Measurements from ENCODE around the gene RNF115. TPM values are rescaled to one million over a fixed set of nuclear protein-coding genes. Genes with fewer than 3 reads are reported as not detected.

Gene RNF115
- total and polyA plus RNA-seq, 2 of the 13 experiments (the other 11 are each of a cell fraction or from before 2014, with no cell fraction given): 6.0 to 10.1 TPM

DNA sequence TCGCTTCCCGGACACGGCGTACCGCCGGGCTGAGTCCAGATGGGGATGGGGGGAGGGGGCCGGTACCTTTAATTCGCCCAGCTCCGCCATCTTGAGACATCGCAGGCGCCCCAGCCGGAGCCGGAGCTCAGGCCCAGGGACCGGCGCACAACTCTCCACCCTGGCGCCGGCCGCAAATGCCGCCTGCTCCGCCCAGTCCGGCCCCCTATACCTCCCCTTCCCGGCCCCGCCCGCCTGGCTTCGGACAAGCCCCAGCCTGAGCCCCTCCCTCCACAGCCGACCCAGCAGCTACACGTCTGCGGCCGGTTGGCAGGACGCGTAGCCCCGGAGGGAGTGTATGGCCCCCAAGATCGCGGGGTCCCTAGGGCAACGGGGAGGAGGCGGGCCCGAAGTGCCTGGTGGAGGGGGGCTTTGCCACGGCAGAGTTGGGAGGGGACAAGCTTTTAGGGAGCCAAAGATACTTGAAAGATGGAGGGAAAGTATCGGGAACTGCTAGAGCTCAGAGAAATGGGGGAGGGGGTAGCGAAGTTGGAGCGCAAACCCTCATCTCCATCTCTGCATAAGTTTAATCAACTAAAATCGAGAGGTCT is 35.1 kb upstream of the RNF115 start, which contains the start of gene PIAS3 (continued):
- no peak for TF ChIP-seq E2F2 (CRISPR knock-in tag; IDR thresholded peaks at IDR 0.05; ENCODE audit: borderline replicate concordance)
- TF ChIP-seq ZNF382 (CRISPR knock-in tag; IDR thresholded peaks at IDR 0.05; ENCODE audit: borderline replicate concordance): no peak
- TF ChIP-seq ZSCAN31 (CRISPR knock-in tag; IDR thresholded peaks at IDR 0.05; ENCODE audit: low read depth): no peak; the same call in 1 of the 2 replicates
- peak; percentile 94 for TF ChIP-seq YY1 (IDR thresholded peaks at IDR 0.05; ENCODE audit: insufficient read depth, insufficient replicate concordance, low read depth, low read length)
- no peak for TF ChIP-seq KDM1A (CRISPR knock-in tag; IDR thresholded peaks at IDR 0.05)
- TF ChIP-seq ZNF451 (CRISPR knock-in tag; IDR thresholded peaks at IDR 0.05): no peak
- TF ChIP-seq REXO4 (CRISPR knock-in tag; IDR thresholded peaks at IDR 0.05; ENCODE audit: borderline replicate concordance): no peak
- 0 out of 2 replicates have a peak, but pooled peaks have one; percentile 16 for TF ChIP-seq ZBTB4 (CRISPR knock-in tag; IDR thresholded peaks at IDR 0.05; ENCODE audit: borderline replicate concordance)
- TF ChIP-seq SMAD3 (CRISPR knock-in tag; IDR thresholded peaks at IDR 0.05): 0 out of 2 replicates have a peak, but pooled peaks have one; percentile 32
- TF ChIP-seq HNRNPK (IDR thresholded peaks at IDR 0.05; ENCODE audit: low read depth, low read length, poor library complexity, severe bottlenecking): peak; percentile 89
- TF ChIP-seq YEATS4 (CRISPR knock-in tag; IDR thresholded peaks at IDR 0.05; ENCODE audit: borderline replicate concordance): peak; percentile 31; the same call in 1 of the 2 replicates
- no peak for TF ChIP-seq SRSF4 (IDR thresholded peaks at IDR 0.05; ENCODE audit: low read depth, low read length, poor library complexity, severe bottlenecking)
- TF ChIP-seq ZBTB1 (CRISPR knock-in tag; IDR thresholded peaks at IDR 0.05; ENCODE audit: borderline replicate concordance): no peak
- TF ChIP-seq MYPOP (CRISPR knock-in tag; IDR thresholded peaks at IDR 0.05): peak; percentile 58; the same call in 1 of the 2 replicates
- no peak for TF ChIP-seq ZNF740 (CRISPR knock-in tag; IDR thresholded peaks at IDR 0.05)
- 0 out of 2 replicates have a peak, but pooled peaks have one; percentile 18 for TF ChIP-seq ZNF704 (CRISPR knock-in tag; IDR thresholded peaks at IDR 0.05; ENCODE audit: borderline replicate concordance)
- TF ChIP-seq, protein P1, sequence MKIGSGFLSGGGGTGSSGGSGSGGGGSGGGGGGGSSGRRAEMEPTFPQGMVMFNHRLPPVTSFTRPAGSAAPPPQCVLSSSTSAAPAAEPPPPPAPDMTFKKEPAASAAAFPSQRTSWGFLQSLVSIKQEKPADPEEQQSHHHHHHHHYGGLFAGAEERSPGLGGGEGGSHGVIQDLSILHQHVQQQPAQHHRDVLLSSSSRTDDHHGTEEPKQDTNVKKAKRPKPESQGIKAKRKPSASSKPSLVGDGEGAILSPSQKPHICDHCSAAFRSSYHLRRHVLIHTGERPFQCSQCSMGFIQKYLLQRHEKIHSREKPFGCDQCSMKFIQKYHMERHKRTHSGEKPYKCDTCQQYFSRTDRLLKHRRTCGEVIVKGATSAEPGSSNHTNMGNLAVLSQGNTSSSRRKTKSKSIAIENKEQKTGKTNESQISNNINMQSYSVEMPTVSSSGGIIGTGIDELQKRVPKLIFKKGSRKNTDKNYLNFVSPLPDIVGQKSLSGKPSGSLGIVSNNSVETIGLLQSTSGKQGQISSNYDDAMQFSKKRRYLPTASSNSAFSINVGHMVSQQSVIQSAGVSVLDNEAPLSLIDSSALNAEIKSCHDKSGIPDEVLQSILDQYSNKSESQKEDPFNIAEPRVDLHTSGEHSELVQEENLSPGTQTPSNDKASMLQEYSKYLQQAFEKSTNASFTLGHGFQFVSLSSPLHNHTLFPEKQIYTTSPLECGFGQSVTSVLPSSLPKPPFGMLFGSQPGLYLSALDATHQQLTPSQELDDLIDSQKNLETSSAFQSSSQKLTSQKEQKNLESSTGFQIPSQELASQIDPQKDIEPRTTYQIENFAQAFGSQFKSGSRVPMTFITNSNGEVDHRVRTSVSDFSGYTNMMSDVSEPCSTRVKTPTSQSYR (CRISPR knock-in tag; IDR thresholded peaks at IDR 0.05; ENCODE audit: borderline replicate concordance): 0 out of 2 replicates have a peak, but pooled peaks have one; percentile 58

Data from HepG2 (cell line).